ENCODE data around the gene TAF5L. TPM values are rescaled to one million over a fixed set of nuclear protein-coding genes. Genes with fewer than 3 reads are reported as not detected.

The TAF5L gene
- total and polyA plus RNA-seq, 2 experiments from 2014 or later = 5.6 to 17.6 TPM

DNA sequence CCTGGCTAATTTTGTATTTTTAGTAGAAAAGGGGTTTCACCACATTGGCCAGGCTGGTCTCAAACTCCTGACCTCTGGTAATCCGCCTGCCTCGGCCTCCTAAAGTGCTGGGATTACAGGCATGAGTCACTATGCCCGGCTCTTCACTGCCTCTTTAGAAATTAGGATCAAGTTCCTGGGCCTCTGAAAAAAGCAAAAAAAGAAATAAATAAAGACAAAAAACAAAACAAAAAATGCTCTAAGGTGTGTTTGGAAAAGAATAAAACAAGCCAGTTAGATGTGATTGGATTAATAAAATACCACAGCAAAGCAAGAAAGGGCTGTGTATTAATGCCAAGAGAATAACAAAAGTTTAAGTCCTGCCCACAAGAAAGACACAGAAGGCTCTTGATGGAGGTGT, 63.2 kb downstream of the TAF5L start:
- Histone ChIP-seq H4K20me1 (replicated peaks; ENCODE audit: insufficient read depth) (no peaks in the 10 kb centered on the region), H3K36me3 (ENCODE audit: insufficient read depth) (no peaks in the 10 kb centered on the region), H3K79me2 (replicated peaks; ENCODE audit: insufficient read depth) (no peaks in the 10 kb centered on the region), H3K4me2 (0 out of 2 replicates have a peak overlapping the region, but pooled peaks have one; percentile 39), H3K4me3 (no peak overlapping the region), H3K27ac (ENCODE audit: low read depth) (peak overlapping the region; percentile 56; the same call in 1 of the 2 replicates), H3K9me2 (ENCODE audit: insufficient read depth) (no peaks in the 10 kb centered on the region), H2AFZ (peak overlapping the region; percentile 1; the same call in 1 of the 2 replicates), H3K4me1 (ENCODE audit: insufficient read depth) (0 out of 2 replicates have a peak, but pooled peaks cover under 1% of the 10 kb centered on the region), H3F3A (replicated peaks; ENCODE audit: low read depth) (0 out of 2 replicates have a peak, but pooled peaks cover 6% of the 10 kb centered on the region), H3K27me3 (ENCODE audit: insufficient read depth) (no peaks in the 10 kb centered on the region)
- Mint-ChIP-seq H3K4me1 (peaks cover 21% of the 10 kb centered on the region), H3K4me3 (peak overlapping the region; percentile 25; the same call in 1 of the 3 replicates), H3K27ac (peak overlapping the region; percentile 85), H3K36me3 (ENCODE audit: low read depth) (no peaks in the 10 kb centered on the region), H3K27me3 (ENCODE audit: insufficient read depth, low read depth, poor library complexity) (peaks cover 11% of the 10 kb centered on the region), H3K9me3 (no peaks in the 10 kb centered on the region)
- ATAC-seq (no peak), DNase-seq (ENCODE audit: low spot score) (no peak)
- TF ChIP-seq NANOG (IDR thresholded peaks at IDR 0.05; ENCODE audit: borderline replicate concordance) (no peak), EZH2phosphoT487 (IDR thresholded peaks at IDR 0.05; ENCODE audit: unreplicated experiment) (no peak), EZH2 (IDR thresholded peaks at IDR 0.05; ENCODE audit: low read depth, unreplicated experiment) (no peak), ZNF462 (CRISPR knock-in tag; IDR thresholded peaks at IDR 0.05) (no peak), ETS1 (IDR thresholded peaks at IDR 0.05) (no peak)

Measured in GM23338 (cell line).